Suppressor macrophage (primary cell): ENCODE data around the gene PIK3R6.

ENCODE experiments used
- DNase-seq, 4 experiments: peaks; one replicate each; pipeline ENCODE4 v3.0.0-alpha.2; 2020 to 2022

The PIK3R6 gene

DNA sequence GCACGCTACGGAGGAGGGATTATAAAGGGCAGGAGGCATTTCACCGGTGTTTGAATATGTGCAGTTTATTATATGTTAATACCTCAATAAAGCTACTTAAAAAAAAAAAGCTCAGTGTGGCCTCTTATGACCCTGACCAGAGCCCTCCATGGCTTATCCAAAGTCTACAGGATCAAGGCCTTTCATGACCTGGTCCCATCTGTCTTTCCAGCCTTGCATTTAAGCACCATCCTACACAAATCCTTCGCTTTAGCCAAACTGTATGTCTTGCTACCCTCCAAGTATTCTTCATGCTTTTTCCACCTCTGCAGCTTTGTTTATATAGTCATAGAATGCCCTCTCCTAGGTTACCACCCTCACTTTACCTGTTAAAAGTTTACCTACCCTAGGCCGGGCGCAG, 74.8 kb downstream of the PIK3R6 start:
- DNase-seq, result no peak

DNA sequence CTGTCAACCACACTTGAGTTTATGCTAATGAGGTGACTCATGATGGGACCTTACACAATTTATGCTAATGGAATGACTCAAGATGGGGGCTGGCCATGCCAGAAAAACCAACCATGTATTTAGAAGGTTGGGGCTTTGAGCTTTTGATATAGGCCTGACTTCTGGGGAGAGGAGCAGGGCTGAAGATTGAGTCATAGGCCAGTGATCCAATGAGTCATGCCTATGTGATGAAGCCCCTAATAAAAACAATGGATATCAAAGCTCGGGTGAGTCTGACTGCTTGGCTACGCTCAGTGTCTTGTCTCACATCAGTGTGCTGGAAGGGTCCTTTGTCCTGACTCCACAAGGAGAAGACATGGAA, 75.6 kb downstream of the PIK3R6 start:
- DNase-seq, result peak; percentile 13 to 71 (median 38)

DNA sequence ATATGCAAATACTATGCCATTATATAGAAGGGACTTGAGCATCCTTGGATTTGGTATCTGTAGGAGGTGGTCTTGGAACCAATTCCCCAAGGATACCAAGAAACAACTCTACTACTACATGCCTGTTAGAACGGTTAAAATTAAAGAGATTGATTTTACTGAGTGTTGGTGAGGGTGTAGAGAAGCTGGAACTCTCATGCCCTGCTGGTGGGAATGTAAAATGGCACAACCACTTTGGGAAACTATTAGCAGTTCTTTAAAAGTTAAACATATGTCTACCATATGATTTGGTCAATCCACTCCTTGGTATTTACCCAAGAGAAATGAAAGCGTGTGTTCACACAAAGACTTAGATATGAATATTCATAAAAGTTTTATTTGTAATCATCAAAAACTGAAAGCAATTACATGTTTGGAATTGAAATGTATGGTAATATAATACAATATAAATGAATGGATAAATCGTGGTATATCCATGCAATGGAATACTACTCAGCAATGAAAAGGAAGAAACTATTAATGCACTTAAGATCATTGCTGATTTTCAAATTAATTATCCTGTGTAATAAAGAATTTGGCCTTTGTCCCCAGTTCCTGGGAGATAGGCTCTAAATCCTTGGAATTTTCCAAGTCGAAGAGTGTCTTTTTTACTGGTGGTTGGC, 76.1 kb downstream of the PIK3R6 start:
- no peak for DNase-seq

DNA sequence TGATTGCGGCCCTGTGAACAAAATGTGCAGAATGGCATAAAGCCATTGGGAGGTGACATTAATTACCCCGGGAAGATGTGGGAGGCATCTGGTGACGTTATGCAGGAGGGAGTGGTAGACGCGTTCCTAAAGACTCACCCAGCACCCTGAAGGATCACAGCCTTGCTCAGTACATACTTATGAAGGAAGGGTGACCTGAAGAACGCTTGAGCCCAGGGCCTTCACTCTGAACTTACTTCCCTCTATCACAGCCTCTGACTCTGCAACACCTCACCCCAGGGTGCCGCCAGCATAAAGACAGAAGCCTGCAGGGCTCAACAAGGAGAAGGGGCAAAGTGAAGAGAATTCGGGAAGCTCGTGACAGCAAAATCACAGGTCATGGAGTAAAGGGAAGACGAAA, 77.7 kb downstream of the PIK3R6 start:
- peak in 2 of 4 experiments; percentile 27 to 32 for DNase-seq

DNA sequence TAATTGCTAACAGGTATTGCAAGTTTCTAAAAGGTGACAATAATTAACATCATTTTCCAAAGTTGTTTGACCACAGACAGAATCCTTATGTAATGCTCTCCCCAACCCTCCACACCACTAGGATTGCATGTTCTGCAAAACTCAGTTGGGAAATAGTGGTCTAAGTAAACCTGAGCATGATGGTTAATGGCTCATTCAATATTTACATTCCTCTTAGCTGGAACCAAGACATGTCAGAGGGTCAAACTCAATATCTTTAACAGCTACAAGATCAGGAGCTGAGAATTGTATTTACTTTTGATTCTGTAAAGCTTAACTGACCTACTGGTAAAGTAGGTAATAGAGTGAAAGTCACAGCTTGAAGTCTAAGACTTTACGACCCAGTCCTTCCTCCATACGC, 78.5 kb downstream of the PIK3R6 start:
- DNase-seq, result no peak

DNA sequence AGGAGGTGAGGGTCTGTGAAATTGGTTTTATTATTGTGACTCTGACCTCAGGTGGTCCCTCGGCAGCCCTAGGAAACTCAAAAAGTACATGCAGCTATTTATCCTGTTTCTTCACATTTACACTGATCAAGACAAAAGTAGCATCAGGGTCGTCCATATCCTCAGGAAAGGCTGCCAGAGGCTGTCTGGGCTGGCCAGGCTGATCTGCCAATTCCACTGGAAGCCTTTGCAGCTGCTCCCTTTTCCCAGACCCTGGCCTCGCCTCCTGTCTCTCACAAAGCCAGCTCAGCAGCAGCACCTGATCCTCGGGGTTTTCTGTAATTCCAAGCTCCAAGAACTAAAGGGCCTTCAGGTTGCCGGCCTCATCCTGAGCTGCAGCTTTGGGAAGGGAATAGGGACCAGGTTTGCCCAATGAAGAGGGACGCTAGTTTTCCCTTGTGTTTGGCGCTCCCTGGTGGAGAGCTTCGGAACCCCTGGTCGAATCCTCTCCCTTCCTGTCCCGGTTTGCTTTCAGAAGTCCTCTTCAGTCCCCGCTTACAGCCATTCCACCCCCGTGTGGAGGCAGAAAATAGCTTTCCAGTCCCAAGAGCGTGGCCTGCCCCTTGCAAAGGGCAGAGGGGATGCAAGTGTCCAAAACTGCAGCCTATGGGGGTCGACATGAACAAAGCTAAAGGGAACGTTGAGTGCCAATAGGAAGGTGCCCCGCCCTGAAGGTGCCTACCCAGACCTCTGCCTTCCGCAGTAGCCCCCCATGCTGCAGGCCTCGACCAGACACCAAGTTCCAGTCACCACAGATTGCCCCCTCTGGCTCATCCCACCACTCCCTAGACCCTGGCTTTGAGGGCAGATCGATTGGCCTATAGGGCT, 81.7 kb downstream of the PIK3R6 start:
- peak; percentile 72 to 88 (median 85) for DNase-seq

DNA sequence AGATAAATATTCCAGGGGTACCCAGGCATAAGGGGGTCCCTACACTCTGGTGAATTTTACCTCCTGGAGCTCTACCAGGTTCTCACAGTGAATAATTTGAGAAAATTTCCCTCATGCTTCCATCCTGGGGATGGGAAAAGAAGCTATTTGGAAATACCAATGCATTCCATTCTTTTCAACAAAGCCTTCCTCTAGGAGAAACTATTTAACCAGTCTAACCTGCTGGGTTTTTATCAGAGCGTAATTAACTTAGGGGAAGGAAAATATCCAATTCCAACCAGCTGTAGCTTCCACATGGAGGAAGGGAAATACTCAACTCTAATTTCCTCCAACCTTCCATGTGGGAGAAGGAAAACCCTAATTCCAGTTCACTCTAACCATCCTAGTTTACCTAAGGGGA, 85.3 kb downstream of the PIK3R6 start:
- no peak for DNase-seq

DNA sequence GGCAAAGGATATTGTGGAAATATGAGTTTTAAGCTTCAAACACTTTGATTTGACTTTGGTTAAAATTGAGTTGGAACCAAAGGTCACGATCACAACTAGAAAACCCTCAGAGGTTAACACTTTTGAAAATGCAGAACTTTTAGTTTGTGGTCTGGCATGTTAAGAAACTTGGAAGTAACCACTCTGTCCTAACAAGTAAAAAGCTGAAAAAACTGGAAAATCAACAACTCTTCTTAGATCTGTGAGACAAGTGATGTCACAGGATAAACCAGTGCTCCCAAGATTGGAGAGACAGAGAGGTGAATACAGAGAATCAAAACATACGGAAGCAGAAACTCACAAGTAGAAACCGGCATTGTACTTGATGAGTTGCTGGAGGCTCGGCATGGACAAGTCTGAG, 85.7 kb downstream of the PIK3R6 start:
- peak in 2 of 4 experiments; percentile 41 to 53 for DNase-seq

DNA sequence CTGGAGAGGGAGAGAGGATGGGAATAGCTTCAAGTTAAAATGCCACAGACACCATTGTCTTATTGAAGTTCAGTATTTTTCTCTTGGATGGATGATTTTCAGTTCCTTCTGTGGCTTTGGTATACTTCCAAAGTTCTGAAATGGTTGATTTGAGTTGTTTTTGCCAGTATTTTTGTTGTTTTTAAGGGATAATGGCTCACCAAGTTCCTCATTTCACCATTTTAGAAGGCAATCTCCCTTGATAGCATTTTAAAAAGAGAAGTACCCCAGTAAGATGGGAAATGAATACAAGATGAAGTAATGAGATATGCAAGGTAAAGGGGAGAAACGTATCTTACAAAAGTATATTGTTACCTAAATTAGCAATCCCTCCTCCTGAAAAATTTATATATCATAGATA, 90.6 kb downstream of the PIK3R6 start:
- DNase-seq, result peak in 2 of 4 experiments; percentile 49 to 63

DNA sequence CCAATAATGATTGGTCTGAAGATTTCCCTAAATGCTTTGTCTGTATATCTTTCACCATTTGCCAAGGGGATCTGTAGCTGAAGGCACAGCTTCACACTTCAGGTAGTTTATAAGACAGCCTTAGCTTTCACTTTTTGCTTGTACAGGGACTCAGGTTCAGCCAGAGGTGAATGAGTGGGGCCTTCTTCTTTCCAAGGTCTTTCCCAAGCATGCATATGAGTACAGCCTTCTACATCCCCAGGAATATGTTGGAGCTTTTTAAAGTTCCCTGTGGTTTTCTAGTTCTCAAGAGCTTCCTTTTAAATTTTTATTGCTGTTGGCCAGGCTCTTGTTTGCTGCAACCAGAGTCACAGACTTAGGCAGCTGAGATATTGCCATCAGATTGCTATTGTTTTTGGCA, 91.2 kb downstream of the PIK3R6 start:
- DNase-seq, result no peak

DNA sequence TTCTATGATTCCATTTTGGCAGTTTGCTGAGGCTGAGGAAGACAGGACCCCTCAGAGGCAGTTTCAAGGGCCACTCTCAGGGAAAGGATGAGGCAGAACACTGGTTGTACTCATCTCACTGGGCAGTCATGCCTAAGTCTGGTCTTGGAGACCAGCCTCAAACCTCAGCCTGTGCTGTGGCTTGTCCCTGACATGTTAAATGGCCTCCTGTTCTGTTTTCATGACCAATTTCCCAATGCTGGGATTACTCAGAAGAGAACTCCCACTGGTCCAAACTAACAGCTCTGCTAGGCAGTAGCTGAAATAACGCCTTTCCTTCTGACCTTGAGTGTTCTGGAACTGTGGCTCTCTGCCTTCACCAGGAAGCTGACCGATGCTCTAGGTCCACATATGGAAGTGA, 100.7 kb downstream of the PIK3R6 start:
- DNase-seq, result peak in 2 of 4 experiments; percentile 10 to 13

DNA sequence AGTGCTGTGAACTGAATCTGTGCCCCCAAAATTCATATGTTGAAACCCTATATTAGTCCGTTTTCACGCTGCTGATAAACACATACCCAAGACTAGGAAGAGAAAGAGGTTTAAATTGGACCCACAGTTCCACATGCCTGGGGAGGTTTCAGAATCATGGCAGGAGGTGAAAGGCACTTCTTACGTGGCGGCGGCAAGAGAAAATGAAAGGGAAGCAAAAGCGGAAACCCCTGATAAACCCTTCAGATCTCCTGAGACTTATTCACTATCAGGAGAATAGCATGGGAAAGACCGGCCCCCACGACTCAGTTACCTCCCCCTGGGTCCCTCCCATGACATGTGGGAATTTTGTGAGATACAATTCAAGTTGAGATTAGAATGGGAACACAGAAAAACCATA, 105.5 kb downstream of the PIK3R6 start:
- no peak for DNase-seq

DNA sequence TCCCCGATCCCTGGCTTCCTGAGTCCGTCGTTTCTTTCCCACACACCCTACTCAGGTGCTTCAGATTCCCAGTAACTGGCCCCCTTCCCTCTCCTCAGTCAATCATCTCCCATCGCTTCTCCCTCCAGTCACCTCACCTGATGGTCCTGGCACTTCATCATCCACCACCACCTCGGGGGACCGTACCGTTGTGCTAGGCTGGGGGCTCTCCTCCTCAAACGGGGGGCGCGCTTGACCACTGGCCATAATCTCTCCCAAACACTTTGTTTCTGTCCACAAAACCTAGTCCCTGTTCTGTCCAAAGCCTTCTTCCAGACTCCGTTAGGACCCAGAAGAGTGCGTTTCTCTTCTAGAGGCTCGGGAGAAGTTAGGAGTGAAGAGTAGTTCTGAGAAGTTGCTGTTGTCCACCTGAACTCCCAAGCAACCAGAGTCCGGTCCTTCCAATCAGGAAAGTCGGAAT, 109.3 kb downstream of the PIK3R6 start, which contains the start of gene SPDYE4:
Gene SPDYE4 (minus strand): TSS at position 410 of the 460 bp plus-strand sequence. CDS start 164 bp downstream, at position 246.
- no peak for DNase-seq

DNA sequence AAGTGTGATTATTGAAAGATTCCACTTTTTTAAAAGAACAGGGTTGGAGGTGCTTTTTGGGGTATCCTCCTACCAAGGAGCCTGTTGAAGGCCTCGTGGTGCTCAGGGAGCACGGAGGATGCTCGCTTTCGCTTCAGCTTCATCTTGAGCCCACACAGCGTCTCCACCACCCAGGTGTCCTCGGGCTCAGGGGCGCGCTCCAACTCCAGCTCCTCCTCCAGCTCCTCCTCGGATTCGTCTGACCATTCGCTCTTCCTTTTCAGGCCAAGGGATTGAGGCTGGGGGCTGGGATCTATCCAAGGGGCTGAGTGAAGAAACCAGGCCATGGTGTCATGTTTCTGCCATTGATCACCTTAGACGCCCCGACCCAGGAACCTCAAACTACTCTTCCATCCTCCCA, 110.3 kb downstream of the PIK3R6 start:
- DNase-seq, result no peak

DNA sequence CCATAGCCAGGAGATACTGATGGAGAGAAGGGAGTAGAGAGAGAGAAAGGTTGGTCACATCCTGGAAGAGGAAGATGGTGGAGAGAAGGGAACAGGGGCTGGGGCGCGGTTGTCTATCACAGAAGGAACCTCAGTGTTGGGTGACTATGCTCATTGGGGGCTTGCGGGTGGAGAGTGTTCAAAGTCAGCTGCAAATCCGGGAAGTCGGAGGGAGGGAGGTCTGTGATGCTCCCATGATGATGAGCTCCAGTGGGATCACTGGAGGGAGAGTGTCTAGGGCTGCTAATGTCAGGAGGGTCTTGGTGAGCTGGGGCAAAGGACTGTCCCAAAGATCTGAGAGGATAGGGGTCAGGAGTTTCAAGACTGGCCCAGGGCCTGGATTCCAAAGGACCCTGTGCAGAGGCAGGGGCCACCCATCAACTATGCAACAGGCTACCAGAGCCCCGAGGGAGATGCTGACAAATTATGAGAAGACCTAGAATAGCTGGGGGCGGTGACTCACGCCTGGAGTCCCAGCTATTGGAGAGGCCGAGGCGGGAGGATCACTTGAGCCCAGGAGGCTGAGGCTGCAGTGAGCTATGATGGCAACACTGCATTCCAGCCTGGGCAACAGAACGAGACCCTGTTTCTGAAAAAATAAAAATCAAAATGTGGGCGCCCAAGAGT, 111.8 kb downstream of the PIK3R6 start:
- no peak for DNase-seq

DNA sequence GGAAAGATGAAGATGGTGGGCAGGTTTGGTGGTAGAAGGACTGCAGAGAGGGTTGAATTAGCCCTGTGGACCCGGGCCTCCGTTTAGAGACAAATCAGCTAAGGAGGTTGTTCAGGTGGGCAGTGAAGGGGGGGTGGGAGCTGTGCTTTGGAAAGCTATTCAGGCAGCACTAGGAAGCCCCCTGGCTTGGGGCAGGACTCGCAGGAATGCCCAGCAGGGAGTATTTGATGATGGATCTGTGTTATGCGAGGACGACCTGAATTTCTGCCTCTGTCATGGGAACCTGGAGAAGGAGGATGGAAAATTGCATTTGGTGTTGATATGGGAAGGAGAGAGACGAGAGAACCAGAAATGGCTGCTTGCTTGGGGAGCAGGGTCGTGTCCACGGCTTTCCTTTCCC, 112.6 kb downstream of the PIK3R6 start:
- no peak for DNase-seq

DNA sequence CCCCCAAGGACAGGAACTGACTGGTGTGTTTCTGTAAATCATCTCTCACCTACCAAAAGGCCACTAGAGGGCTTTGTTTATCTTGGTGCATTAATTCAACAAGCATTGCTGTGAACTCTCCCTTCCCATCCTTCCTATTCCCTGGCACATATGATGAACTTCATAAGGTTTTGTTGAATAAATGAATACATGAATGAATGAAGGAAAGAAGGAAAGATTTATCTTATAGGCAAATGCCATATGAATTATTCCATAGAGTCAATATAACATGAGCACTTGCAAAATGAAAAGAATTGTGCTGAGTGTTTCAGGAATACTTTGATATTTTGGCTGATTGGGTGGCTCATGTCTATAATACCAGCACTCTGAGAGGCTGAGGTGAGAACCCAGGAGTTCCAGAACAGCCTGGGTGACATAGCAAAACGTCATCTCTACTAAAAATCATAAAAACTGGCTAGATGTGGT, 113.5 kb downstream of the PIK3R6 start:
- peak; percentile 24 to 65 (median 42) for DNase-seq

DNA sequence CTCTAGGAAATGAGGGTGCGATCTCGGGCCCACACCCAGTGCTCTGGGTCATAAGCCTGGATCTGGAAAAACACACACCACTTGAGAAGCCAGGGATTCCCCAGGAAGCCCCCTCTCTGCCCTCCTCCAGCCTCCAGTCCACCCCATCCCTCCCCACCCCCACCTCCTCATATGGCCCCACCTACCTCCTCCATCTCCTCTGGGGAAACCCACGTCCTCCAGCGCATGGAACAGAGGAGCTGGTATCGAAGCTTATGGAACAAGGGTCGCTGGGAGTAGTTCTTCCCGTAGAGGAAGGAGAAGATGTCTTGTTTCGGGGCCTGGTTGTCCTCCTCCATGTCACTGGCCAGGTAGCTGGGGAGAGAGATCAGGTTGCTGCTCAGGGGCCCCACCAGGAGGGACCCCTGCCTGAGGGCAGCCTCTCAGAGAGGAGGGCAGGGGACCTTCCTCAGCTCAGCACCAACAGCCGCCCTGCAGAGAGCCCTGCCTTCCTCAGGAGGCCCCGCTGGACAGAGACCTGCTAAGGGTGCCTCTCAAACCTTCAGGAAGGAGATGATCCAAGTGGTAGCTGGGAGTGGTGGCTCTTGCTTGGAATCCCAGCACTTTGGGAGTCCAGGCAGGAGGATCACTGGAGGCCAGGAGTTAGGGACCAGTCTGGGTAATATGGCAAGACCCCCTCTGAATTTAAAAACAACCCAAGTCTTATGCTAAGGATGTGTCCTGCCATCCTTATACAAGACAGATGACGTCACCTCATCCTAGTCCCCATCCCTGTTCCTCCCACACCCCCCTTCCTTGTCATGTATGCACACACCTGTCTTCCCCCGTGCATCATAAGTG, 114.1 kb downstream of the PIK3R6 start:
- no peak for DNase-seq
